SK-N-MC (cell line): ENCODE measurements around the gene UNCX.
"Not testable (repeated sequence)": the region's sequence is repeated elsewhere in the genome, so short reads cannot be mapped to it uniquely, and the experiment has no call there.

Experiments
- EZH2 ChIP-seq: fragments of 200-600 bp; sonication (generic); IDR thresholded peaks from one replicate; pipeline ENCODE4 v1.6.1; 2017; ENCODE audit warnings: antibody characterized with exemption
- FOXP2 ChIP-seq: optimal IDR thresholded peaks from 2 replicates; pipeline ENCODE3; 2011; ENCODE audit warnings: mild to moderate bottlenecking, moderate library complexity; ENCODE audit not compliant: insufficient read depth; ENCODE audit errors: extremely low read length, control extremely low read depth
- POLR2AphosphoS5 ChIP-seq: IDR thresholded peaks from 2 replicates; pipeline ENCODE4 v1.6.1; 2012; ENCODE audit warnings: mild to moderate bottlenecking, low read depth, low read length, borderline replicate concordance

DNA sequence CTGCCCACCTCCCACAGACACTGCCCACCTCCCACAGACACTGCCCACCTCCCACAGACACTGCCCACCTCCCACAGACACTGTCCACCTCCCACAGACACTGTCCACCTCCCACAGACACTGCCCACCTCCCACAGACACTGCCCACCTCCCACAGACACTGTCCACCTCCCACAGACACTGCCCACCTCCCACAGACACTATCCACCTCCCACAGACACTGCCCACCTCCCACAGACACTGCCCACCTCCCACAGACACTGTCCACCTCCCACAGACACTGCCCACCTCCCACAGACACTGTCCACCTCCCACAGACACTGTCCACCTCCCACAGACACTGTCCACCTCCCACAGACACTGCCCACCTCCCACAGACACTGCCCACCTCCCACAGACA is 39.5 kb downstream of the UNCX start:
- not testable (repeated sequence) for TF ChIP-seq EZH2, POLR2AphosphoS5, FOXP2
